NOMO-1 (cell line): Measurements from ENCODE around the gene DCDC2.
"Not testable (repeated sequence)": the region's sequence is repeated elsewhere in the genome, so short reads cannot be mapped to it uniquely, and the experiment has no call there.

Experiments used
- DNase-seq, 2 experiments: peaks; one replicate each; lab custom pipeline; 2025; ENCODE audit not compliant: unreplicated experiment in 2 of 2; lab: John Stamatoyannopoulos, UW

Gene DCDC2

GRCh38 chr6:24329022-24329421 is 28.8 kb downstream of the DCDC2 start:
- no peak for DNase-seq

- DNase-seq = no peak
Measured at GRCh38 chr6:24327756-24328155, 30.1 kb downstream of the DCDC2 start.

- DNase-seq = no peak
Measured at GRCh38 chr6:24325978-24326377, 31.9 kb downstream of the DCDC2 start.

GRCh38 chr6:24324617-24325016 is 33.2 kb downstream of the DCDC2 start:
- DNase-seq = no peak

- no peak for DNase-seq
Measured at GRCh38 chr6:24323632-24324337, 34.1 kb downstream of the DCDC2 start.

- no peak for DNase-seq
Measured at GRCh38 chr6:24322924-24323323, 34.9 kb downstream of the DCDC2 start.

- DNase-seq = not testable (repeated sequence)
Measured at GRCh38 chr6:24322446-24322845, 35.4 kb downstream of the DCDC2 start.

- no peak for DNase-seq
Measured at GRCh38 chr6:24321538-24322162, 36.2 kb downstream of the DCDC2 start.

- DNase-seq = no peak
Measured at GRCh38 chr6:24313251-24314141, 44.4 kb downstream of the DCDC2 start.

GRCh38 chr6:24311775-24312174 is 46.1 kb downstream of the DCDC2 start:
- not testable (repeated sequence) for DNase-seq

- no peak for DNase-seq
Measured at GRCh38 chr6:24307881-24308280, 50.0 kb downstream of the DCDC2 start.

GRCh38 chr6:24306936-24307335 is 50.9 kb downstream of the DCDC2 start:
- DNase-seq = no peak

GRCh38 chr6:24306038-24306437 is 51.8 kb downstream of the DCDC2 start:
- no peak for DNase-seq

GRCh38 chr6:24296944-24297343 is 60.9 kb downstream of the DCDC2 start:
- no peak for DNase-seq

GRCh38 chr6:24293852-24294251 is 64.0 kb downstream of the DCDC2 start:
- DNase-seq = not testable (repeated sequence)

GRCh38 chr6:24287239-24287638 is 70.6 kb downstream of the DCDC2 start:
- DNase-seq = no peak

- no peak for DNase-seq
Measured at GRCh38 chr6:24284006-24284405, 73.9 kb downstream of the DCDC2 start.

- peak; percentile 25 to 76 for DNase-seq
Measured at GRCh38 chr6:24283043-24283985, 74.5 kb downstream of the DCDC2 start.

GRCh38 chr6:24274441-24275083 is 83.3 kb downstream of the DCDC2 start:
- peak in 1 of 2 experiments; percentile 7 for DNase-seq
